ENCODE results near the gene ZFP30. TPM values are rescaled to one million over a fixed set of nuclear protein-coding genes. Genes with fewer than 3 reads are reported as not detected.
A peak's percentile ranks its signal among the peaks of the same experiment; 100 is the strongest.

Gene ZFP30
- total and polyA plus RNA-seq, 2 of the 13 experiments (the other 11 are each of a cell fraction or from before 2014, with no cell fraction given): 3.4 to 19.2 TPM

GRCh38 chr19:37655301-37655688, at the start of gene ZFP30 (continued):
- TF ChIP-seq GABPA (IDR thresholded peaks at IDR 0.05; ENCODE audit: low read depth, low read length) (no peak), GABPA (CRISPR knock-in tag; IDR thresholded peaks at IDR 0.05; ENCODE audit: low read depth) (no peak; the same call in 1 of the 2 replicates), ZNF460 (CRISPR knock-in tag; IDR thresholded peaks at IDR 0.05; ENCODE audit: borderline replicate concordance) (no peak), ZNF878 (CRISPR knock-in tag; IDR thresholded peaks at IDR 0.05) (no peak), ETV6 (CRISPR knock-in tag; conservative IDR thresholded peaks at IDR 0.05) (peak; percentile 3; the same call in 1 of the 2 replicates), ZNF691 (CRISPR knock-in tag; IDR thresholded peaks at IDR 0.05; ENCODE audit: borderline replicate concordance, low read depth) (no peak), PRMT3 (CRISPR knock-in tag; IDR thresholded peaks at IDR 0.05; ENCODE audit: borderline replicate concordance, low read depth) (no peak), HOXA5 (CRISPR knock-in tag; IDR thresholded peaks at IDR 0.05) (peak; percentile 25; the same call in 1 of the 2 replicates), HMGA1 (CRISPR knock-in tag; conservative IDR thresholded peaks at IDR 0.05) (no peak), RBAK (CRISPR knock-in tag; IDR thresholded peaks at IDR 0.05) (no peak), IKZF5 (CRISPR knock-in tag; IDR thresholded peaks at IDR 0.05) (peak; percentile 23; the same call in 1 of the 2 replicates), ZNF335 (CRISPR knock-in tag; IDR thresholded peaks at IDR 0.05) (no peak), ZNF280B (CRISPR knock-in tag; IDR thresholded peaks at IDR 0.05; ENCODE audit: borderline replicate concordance) (no peak), GZF1 (CRISPR knock-in tag; IDR thresholded peaks at IDR 0.05) (no peak), ZNF577 (CRISPR knock-in tag; IDR thresholded peaks at IDR 0.05; ENCODE audit: borderline replicate concordance, low read depth) (no peak), AKAP8 (CRISPR knock-in tag; IDR thresholded peaks at IDR 0.05) (no peak; the same call in 1 of the 2 replicates), CCAR2 (optimal IDR thresholded peaks at IDR 0.05; ENCODE audit: low read depth, low read length) (no peak), HHEX (CRISPR knock-in tag; IDR thresholded peaks at IDR 0.05) (no peak), AGO2 (optimal IDR thresholded peaks at IDR 0.05; ENCODE audit: low read depth, low read length) (peak; percentile 73), AHR (CRISPR knock-in tag; IDR thresholded peaks at IDR 0.05) (0 out of 2 replicates have a peak, but pooled peaks have one; percentile 32), ZNF101 (CRISPR knock-in tag; IDR thresholded peaks at IDR 0.05; ENCODE audit: borderline replicate concordance, low read depth) (no peak), ZBTB46 (CRISPR knock-in tag; IDR thresholded peaks at IDR 0.05; ENCODE audit: borderline replicate concordance) (no peak), BRF2 (CRISPR knock-in tag; IDR thresholded peaks at IDR 0.05) (0 out of 2 replicates have a peak, but pooled peaks have one; percentile 31), ZNF33A (CRISPR knock-in tag; IDR thresholded peaks at IDR 0.05; ENCODE audit: borderline replicate concordance) (0 out of 2 replicates have a peak, but pooled peaks have one; percentile 66)
